Peyer's patch (tissue), 4 donors: ENCODE measurements around the gene SLC16A12. TPM values are rescaled to one million over a fixed set of nuclear protein-coding genes. Genes with fewer than 3 reads are reported as not detected.
A peak's percentile ranks its signal among the peaks of the same experiment; 100 is the strongest.

ENCODE experiments used
- DNase-seq, 3 donors: peaks; one replicate each; pipeline ENCODE4 v3.0.0-alpha.2; 2017 to 2019
- H3K27ac ChIP-seq, 4 donors: fragments of 200-600 bp; sonication (generic); one replicate each; pipeline ENCODE4 v1.5.1; 2016 to 2019
- H3K27me3 ChIP-seq, 2 donors: fragments of 200-600 bp; sonication (generic); one replicate each; pipeline ENCODE4 v1.5.1; 2019
- H3K36me3 ChIP-seq, 3 donors: fragments of 200-600 bp; sonication (generic); one replicate each; pipeline ENCODE4 v1.5.1; 2016 to 2019
- H3K4me1 ChIP-seq, 4 donors: fragments of 200-600 bp; sonication (generic); one replicate each; pipeline ENCODE4 v1.5.1; 2016 to 2019
- H3K4me3 ChIP-seq, 4 donors: fragments of 200-600 bp; sonication (generic); 1 replicate in 3 of 4; 2 replicates in 1 of 4; pipeline ENCODE4 v1.5.1; 2016 to 2019; ENCODE audit warnings: mild to moderate bottlenecking in 1 of 4
- H3K9me3 ChIP-seq, 4 donors: fragments of 200-600 bp; sonication (generic); one replicate each; pipeline ENCODE4 v1.5.1; 2016 to 2019; ENCODE audit warnings: mild to moderate bottlenecking in 1 of 4
- CTCF ChIP-seq, 6 experiments: fragments of 450-650 bp in 4 of 6; fragments of 200-600 bp in 2 of 6; sonication (generic) in 1 of 6; IDR thresholded peaks; one replicate each; pipeline ENCODE4 v1.5.1; 2017 to 2019; ENCODE audit warnings: antibody characterized with exemption in 6 of 6, mild to moderate bottlenecking in 3 of 6, moderate library complexity in 1 of 6
- POLR2A ChIP-seq, 2 donors: fragments of 450-650 bp; IDR thresholded peaks; one replicate each; pipeline ENCODE4 v1.5.1; 2017; ENCODE audit warnings: antibody characterized with exemption in 2 of 2, mild to moderate bottlenecking in 2 of 2, moderate library complexity in 2 of 2
- total RNA-seq, 4 donors: library from RNA; depleted of rRNA; stranded (reverse); fragments of >200 nt; gene quantifications; one replicate each; pipeline ENCODE4 v1.1.0, GENCODE V29; 2016

The SLC16A12 gene
- total RNA-seq, 4 donors from 2014 or later = 0.38 TPM; not detected in 3

- no peaks in the 10 kb centered on the region for H3K9me3 ChIP-seq
- H3K27me3 ChIP-seq = no peaks in the 10 kb centered on the region
- no peak for TF ChIP-seq POLR2A (IDR thresholded peaks at IDR 0.05)
- TF ChIP-seq CTCF (IDR thresholded peaks at IDR 0.05) = no peak
- DNase-seq = no peak
- H3K4me3 ChIP-seq = no peak overlapping the region
- no peaks in the 10 kb centered on the region for H3K4me1 ChIP-seq
- no peak overlapping the region for H3K27ac ChIP-seq
- no peaks in the 10 kb centered on the region for H3K36me3 ChIP-seq
Measured at GRCh38 chr10:89494575-89494974, 40.8 kb downstream of the SLC16A12 start.

GRCh38 chr10:89494068-89494467 lies 41.3 kb downstream of the SLC16A12 start:
- no peaks in the 10 kb centered on the region for H3K36me3 ChIP-seq
- no peaks in the 10 kb centered on the region for H3K9me3 ChIP-seq
- TF ChIP-seq POLR2A (IDR thresholded peaks at IDR 0.05) (no peak), CTCF (IDR thresholded peaks at IDR 0.05) (no peak)
- DNase-seq = no peak
- no peaks in the 10 kb centered on the region for H3K27me3 ChIP-seq
- no peak overlapping the region for H3K27ac ChIP-seq
- H3K4me3 ChIP-seq = no peak overlapping the region
- no peaks in the 10 kb centered on the region for H3K4me1 ChIP-seq

GRCh38 chr10:89491932-89492331 lies 43.5 kb downstream of the SLC16A12 start:
- TF ChIP-seq CTCF (IDR thresholded peaks at IDR 0.05) (no peak), POLR2A (IDR thresholded peaks at IDR 0.05) (no peak)
- no peak for DNase-seq
- H3K36me3 ChIP-seq = no peaks in the 10 kb centered on the region
- H3K4me1 ChIP-seq = no peaks in the 10 kb centered on the region
- no peak overlapping the region for H3K27ac ChIP-seq
- no peaks in the 10 kb centered on the region for H3K27me3 ChIP-seq
- H3K9me3 ChIP-seq = no peaks in the 10 kb centered on the region
- H3K4me3 ChIP-seq = no peak overlapping the region

GRCh38 chr10:89490596-89491335 lies 44.6 kb downstream of the SLC16A12 start:
- no peak overlapping the region for H3K4me3 ChIP-seq
- H3K9me3 ChIP-seq = no peaks in the 10 kb centered on the region
- H3K4me1 ChIP-seq = no peaks in the 10 kb centered on the region
- H3K27ac ChIP-seq = no peak overlapping the region
- no peaks in the 10 kb centered on the region for H3K36me3 ChIP-seq
- TF ChIP-seq POLR2A (IDR thresholded peaks at IDR 0.05) = no peak
- no peak for TF ChIP-seq CTCF (IDR thresholded peaks at IDR 0.05)
- no peaks in the 10 kb centered on the region for H3K27me3 ChIP-seq
- DNase-seq = no peak

- TF ChIP-seq CTCF (IDR thresholded peaks at IDR 0.05) (no peak), POLR2A (IDR thresholded peaks at IDR 0.05) (no peak)
- no peak overlapping the region for H3K4me3 ChIP-seq
- no peaks in the 10 kb centered on the region for H3K9me3 ChIP-seq
- no peaks in the 10 kb centered on the region for H3K27me3 ChIP-seq
- H3K27ac ChIP-seq = peak overlapping the region in 2 of 4 donors; percentile 33 to 65
- H3K36me3 ChIP-seq = no peaks in the 10 kb centered on the region
- DNase-seq = no peak
- no peaks in the 10 kb centered on the region for H3K4me1 ChIP-seq
Measured at GRCh38 chr10:89482256-89482655, 53.1 kb downstream of the SLC16A12 start.
